HG03066 (cell line): ENCODE measurements around the gene OR2J3.
"Not testable (repeated sequence)": the region's sequence is repeated elsewhere in the genome, so short reads cannot be mapped to it uniquely, and the experiment has no call there.

ENCODE experiments used
- ATAC-seq: cut with Tn5 transposase; IDR thresholded peaks from one replicate; pipeline ENCODE4 v1.9.1; 2021; ENCODE audit warnings: low read depth; ENCODE audit not compliant: unreplicated experiment

OR2J3 gene

DNA sequence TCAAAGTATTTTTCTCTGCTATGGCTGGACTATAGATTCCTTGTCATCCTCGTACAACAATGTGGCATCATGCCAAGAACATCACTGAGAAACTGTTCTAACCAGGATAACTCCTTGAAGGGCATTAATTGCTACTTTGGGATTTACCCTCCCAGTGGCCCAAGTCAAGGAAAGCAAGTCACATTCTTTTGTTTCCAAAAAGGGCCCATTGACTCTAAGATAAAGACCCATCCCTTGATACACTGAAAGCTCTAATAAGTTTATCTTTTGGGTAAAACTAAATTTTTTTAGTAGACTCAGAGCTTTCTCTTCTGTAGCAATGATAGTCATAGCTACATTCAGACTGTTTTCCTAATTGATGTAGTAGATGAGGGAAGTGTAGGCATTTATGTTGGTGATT, at the start of gene OR2J3:
OR2J3 (plus strand) TSS at position 301 of the 400 bp plus-strand sequence. CDS start 3,833 bp downstream, outside the sequence.
- ATAC-seq, result no peak

DNA sequence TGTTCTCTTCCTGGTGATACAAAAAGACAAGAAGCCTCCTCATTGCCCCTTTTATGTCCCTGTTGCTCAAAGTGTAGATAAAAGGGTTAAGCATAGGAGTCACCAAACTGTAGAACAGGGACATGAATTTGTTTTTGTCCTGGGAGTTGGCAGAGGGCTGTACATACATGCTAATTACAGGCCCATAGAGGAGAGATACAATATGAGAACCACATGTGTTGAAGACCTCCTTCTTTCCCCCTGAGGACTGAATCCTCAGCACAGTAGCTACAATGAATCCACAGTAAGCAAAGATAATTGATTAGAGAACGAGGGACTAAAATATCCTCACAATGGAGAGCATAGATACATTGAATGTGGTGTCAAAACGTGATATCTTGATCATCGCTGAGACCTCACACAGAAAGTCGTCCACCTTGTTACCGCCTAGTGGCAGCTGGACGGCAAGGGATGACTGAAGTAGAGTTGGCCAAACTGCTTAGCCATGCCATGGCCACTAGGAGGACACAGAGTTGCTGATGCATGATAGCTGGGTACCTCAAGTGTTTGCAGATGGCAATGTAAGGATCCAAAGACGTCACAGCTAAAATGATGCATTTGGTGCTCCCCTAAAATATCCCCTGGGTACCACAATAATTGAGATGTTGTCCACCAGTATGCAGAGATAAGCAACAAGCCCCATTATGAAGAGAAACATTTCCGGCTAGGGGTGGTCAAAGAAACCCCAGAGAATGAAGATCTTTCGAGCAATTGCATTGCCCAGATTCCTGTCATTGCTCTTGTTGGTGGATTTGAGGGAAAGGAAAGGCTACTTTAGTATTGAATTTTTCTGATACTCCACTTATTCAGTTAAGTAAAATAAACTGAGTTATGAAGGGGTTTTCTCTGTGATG, 35.8 kb upstream of the OR2J3 start:
- no peak for ATAC-seq

DNA sequence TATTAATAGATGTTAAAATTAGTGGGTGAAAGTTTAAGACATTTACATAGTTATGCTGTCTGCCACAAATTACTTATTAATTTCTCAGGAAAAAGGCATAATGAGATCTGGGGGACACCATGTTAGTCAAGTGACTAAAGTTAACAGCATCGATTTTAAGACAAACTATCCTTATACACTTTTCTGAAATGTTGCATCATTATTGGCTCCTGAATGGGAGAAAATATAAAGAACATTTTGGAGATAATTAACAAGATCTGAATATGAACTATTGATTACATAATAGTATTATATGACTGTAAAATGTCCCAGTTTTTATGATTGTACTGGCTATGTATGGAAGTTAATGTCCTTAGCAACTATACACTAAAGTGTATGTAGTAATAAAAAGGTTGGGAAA, 28.7 kb upstream of the OR2J3 start:
- no peak for ATAC-seq

DNA sequence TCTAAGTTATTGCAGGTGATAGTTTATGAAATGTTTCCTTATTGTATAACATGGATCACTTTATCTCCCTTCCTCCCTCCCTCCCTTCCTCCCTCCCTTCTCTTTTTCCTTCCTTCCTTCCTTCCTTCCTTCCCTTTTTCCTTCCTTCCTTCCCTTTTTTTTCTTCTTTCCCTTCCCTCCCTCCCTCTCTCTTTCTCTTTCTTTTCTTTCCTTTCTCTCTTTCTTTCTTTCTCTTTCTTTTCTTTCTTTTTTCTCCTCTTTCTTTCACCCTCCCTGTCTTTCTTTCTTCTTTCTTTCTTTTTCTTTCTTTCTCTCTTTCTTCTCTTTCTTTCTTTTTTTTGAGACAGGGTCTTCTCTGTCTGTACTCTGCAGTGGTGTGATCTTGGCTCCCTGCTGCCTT, 26.5 kb upstream of the OR2J3 start:
- no peak for ATAC-seq

DNA sequence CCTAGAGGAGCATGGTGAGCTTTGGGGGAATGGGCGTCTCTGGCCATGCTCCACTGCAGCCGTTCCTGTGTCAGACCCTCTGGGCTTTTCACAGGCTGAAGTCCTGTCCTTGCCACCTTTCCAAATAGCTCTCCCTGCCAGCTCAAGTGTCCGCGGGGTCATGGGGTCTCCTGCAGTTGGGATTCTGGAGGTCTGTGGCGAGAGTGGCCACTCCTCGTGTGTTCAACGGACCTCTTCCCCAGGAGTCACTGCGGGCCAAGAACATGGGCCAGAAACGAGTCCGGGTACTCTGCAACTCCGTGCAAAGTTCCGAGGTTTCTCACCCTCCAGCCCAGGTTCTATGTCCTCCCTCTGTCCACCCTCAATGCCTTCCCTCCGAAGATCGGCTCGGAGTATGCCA, 25.4 kb upstream of the OR2J3 start:
- no peak for ATAC-seq

DNA sequence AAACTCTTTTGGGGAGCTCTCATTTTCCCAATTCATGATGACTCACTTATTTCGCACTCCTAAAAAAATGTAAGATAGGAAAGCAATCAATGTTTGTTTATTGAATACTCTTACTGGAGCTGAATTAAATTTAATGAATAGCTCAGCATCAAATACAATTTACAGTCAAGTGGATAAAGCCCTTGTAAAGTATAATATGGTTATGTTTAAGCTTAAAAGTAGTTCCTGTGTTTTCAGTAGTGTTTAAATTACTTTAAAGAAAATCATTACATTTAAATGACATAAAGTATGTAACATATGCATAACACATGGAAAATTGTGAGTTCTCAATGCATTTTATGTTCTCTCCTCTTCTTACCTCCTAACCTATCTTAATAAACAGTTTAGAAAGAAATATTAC, 20.6 kb upstream of the OR2J3 start, which contains the start of gene OR2B3:
OR2B3 (minus strand) TSS at position 101 of the 400 bp plus-strand sequence; CDS start at position 36, 65 bp downstream.
- ATAC-seq, result no peak

DNA sequence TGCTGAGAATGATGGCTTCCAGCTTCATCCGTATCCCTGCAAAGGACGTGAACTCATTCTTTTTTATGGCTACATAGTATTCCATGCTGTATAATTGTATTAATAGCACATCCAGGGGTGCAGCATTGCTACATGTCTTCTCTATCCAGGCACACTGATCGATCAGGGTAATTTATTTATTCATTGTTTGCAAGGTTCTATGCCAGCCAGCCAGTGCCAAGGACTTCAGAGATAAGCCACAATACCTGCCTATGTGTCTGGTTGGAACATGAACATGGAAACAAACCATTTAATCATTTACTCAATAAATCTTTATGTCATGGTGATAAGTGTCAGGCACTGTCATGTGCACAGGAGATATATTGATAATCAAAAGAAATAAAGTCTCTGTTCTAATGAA, 14.9 kb upstream of the OR2J3 start:
- no peak for ATAC-seq

DNA sequence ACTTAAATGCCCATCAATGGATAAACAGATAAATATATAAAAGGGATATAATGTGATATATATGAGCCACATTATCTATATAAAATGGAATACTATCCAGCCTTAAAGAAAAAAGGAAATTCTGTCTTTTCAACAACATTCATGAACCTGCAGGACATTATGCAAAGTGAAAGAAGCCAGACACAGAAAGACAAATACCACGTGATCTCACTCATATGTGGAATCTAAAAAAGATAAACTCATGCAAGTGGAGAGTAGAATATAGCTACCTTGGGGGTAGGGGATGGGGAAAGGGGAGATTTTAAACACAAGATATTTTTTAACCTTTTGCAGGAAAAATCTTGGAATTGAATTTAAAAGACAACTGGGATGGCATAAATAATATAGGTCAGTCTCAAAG, 10.1 kb upstream of the OR2J3 start:
- no peak for ATAC-seq

DNA sequence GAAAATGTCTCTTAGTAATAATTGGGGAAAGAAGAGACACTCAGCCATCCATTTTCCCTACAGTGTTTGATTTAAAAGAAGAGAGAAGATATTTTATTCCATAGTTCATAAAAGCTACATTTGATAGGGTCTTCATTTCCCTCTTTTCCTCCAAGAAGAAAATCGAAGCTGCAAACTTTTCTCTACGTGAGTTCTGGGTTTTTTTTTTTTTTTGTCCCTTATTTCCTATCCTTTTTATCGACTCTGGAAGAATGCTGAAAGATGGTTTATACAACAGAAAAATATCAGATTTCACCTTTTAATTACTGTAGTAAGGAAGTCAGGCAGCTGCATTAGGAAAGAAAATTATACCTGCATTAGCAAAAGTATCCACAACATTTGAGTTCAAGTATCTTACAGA, 8.7 kb upstream of the OR2J3 start, which contains the start of gene OR2J1:
OR2J1 (plus strand) TSS at position 301 of the 400 bp plus-strand sequence. CDS start 1,453 bp downstream, outside the sequence.
- no peak for ATAC-seq

DNA sequence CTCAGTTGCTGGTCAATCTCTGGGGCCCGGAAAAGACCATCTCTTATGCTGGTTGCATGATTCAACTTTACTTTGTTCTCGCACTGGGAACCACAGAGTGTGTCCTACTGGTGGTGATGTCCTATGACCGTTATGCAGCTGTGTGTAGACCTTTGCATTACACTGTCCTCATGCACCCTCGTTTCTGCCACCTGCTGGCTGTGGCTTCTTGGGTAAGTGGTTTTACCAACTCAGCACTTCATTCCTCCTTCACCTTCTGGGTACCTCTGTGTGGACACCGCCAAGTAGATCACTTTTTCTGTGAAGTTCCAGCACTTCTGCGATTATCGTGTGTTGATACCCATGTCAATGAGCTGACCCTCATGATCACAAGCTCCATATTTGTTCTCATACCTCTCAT, 4.3 kb downstream of the OR2J3 start:
- no peak for ATAC-seq

DNA sequence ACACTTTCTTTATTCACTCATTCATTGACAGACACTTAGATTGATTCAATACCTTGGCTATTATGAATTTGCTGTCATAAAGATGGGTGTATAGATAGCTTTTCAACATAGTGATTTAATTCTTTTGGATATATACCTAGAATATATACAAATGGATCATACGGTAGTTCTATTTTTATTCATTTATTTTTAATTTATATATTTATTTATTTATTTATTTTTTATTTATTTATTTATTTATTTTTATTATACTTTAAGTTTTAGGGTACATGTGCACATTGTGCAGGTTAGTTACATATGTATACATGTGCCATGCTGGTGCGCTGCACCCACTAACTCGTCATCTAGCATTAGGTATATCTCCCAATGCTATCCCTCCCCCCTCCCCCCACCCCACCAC, 7.1 kb downstream of the OR2J3 start:
- not testable (repeated sequence) for ATAC-seq

DNA sequence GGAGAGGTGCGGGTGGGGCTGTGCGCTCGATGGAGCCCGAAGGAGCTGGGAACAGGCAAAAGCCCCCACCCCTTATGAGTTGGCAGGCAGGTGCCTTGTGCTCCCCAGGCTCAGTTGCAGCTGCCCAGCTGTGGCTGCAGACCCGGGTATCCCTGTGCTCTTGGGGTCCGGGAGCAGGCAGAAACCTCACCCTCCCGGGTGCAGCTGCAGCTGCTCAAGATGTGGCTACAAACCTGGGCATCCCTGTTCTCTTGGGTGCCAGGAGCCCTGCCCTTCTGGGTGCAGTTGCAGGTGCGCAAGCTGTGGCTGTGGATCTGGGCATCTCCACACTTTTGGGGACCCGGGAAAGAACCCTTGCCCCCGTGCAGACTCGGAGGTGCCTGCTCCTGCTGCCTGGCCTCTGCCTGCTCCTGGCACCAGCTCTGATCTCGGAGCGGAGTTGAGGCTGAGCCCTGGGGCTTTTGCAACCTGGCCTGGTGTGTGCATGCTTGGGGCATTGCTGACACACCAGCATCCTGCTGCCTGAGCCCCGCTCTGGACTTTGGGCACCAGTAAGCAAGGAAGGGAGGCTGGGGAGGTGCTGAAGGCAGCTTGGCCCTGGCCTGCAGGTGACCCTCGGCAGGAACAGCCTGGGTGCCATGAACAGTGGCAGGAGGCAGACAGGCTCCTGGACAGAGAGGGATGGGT, 21.6 kb downstream of the OR2J3 start:
- no peak for ATAC-seq

DNA sequence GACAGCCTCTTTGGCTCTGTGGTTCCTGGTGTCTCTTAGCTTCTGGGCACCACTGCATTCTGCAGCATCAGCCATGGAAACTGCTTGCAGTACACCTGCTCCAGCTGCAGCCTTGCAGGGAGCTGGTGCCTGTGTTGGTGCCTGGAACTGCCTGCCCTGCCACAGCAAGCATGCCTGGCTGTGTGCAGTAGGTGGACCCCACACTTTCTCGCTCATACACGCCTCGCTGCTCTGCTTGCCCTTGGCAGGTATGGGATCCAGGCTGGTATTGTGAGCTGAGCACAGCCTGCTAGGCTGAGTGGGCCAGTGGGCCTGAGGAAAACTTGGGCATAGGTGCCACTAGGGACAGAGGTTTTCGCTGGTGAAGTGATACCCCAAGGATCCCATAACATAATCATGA, 22.8 kb downstream of the OR2J3 start:
- ATAC-seq, result no peak

DNA sequence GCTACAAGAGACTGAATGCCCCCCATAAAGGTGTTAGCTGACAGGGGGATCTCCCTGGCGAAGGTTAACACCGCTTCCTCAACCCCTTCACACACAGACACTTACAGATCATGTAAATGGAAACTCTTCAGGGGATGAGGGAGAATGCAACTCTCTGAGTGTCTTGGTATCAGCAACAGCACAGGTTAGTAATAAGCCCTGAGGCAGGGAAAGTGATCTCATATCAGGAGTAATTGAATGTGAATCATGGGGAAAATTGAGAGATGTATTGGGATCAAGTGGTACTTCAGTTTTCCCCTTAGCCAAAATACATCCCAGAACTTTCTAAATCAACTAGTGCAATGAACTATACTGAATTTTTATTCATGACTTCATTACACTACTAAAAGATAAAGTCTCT, 23.8 kb downstream of the OR2J3 start:
- no peak for ATAC-seq

DNA sequence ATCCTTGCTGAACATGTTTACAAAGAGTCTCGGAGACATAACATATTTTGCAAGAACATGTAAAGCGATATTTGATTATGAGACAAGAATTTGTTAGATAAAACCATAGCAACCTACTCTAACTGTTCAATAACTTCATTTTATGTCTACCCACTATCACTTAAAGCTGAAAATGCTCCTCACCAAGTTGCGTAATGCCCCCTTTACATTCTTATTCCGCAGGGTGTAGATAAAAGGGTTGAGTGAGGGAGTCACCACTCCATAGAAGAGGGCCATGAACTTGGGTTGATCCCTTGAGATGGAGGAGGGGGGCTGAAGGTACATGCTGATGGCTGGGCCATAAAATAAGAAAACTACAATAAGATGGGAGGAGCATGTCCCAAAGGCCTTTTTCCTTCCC, 29.9 kb downstream of the OR2J3 start:
- ATAC-seq, result no peak

DNA sequence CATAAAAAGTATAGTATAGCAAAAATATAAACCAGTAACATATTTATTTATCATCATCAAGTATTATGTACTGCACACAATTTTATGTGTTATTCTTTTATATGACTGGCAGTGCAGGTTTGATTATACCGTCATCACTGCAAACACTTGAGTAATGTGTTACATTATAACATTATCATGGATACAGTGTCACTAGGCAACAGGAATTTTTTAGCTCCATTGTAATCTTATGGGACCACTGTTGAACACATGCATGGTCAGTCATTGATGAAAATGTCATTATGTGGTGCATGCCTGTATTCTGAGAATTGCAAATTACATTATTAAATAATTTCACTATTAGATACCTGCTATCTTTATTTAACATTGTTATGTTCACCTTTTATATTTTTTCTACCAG, 33.7 kb downstream of the OR2J3 start:
- ATAC-seq, result no peak

DNA sequence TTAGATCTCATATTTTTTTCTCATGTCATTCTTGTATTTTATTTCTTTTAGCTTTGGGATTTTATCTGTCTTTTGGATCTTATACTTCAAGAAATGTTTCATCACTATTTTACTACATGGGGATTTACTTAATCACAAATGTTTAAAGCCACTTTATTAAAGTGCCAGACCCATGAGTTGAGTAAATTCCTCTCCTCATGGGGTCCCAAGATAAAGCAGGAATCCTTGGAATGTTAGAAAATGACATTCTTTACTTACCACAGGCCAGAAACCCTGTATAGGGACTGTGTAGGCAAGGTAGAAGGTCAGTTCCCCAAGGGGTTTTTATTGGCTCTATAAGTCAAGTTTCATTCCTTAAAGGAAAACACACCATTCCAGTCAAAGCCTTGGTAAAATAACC, 34.5 kb downstream of the OR2J3 start:
- no peak for ATAC-seq

DNA sequence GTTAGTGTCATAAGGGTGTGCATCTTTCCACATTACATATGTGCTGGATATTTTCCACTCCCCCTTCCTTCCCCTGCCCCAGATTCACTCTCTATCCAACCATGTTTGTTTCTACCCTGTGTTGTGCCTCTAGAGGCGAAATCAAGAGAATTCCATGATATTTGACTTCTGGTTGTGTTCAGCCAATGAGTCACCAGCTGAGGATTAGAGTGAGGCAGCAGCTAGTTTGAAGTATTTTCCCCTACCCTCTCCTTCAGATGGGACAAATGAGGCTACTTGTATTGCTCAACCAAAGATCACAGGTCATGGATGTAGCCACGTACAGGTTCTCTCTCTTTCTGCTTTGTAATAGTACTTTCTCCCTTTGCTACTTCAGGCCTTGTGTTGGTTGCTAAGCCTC, 38.3 kb downstream of the OR2J3 start:
- no peak for ATAC-seq

DNA sequence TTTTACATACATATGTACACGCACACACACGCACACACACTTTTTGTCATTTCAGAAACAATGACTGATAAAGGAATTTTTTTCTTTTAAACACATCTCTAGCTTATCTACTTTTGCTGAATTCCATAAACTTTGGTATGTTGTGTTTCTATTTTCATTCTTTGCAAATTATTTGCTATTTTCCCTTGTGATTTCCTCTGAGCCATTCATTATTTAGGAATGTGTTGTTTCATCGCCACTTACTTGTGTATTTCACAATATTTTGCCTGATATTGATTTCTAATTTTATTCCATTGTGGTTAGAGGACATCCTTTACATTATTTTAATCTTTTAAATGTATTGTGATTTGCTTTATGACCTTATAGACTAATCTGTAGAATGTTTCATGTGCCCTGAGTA, 39.2 kb downstream of the OR2J3 start:
- ATAC-seq, result no peak

DNA sequence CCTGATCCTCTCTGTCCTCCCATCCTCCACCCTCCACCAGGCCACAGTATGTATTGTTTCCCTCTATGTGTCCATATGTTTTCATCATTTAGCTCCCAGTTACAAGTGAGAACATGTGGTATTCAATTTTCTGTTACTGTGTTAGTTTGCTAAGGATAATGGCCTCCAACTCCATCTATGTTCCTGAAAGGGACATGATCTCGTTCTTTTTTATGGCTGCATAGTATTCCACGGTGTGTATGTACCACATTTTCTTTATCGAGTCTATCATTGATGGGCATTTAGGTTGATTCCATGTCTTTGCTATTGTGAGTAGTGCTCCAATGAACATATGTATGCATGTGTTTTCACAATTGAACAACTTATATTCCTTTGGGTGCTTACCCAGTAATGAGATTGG, 41.6 kb downstream of the OR2J3 start:
- ATAC-seq, result not testable (repeated sequence)

DNA sequence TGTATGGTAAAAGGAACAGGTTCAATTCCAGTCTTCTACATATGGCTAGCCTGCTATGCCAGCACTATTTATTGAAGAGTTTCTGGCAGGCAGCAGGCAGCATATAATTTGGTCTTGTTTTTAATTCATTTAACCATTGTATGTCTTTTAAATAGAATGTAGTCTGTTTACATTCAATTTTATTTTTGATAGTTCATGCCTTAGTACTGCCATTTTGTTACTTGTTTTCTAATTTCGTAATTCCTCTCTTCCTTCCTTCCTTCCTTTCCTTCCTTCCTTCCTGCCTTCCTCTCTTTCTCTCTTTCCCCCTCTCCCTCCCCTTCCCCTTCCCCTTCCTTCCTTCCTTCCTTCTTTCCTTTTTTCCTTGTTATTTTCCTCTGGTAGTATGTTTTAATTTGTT, 45.2 kb downstream of the OR2J3 start:
- ATAC-seq, result no peak

DNA sequence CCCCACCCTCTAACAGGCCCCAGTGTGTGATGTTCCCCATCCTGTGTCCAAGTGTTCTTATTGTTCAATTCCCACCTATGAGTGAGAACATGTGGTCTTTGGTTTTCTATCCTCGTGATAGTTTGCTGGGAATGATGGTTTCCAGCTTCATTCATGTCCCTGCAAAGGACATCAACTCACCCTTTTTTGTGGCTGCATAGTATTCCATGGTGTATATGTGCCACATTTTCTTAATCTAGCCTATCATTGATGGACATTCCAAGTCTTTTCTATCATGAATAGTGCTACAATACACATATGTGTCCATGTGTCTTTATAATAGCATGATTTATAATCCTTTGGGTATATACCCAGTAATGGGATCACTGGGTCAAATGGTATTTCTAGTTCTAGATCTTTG, 47.3 kb downstream of the OR2J3 start:
- ATAC-seq, result not testable (repeated sequence)
